Omental fat pad (tissue), 4 donors: ENCODE data around the gene IFT52. TPM values are rescaled to one million over a fixed set of nuclear protein-coding genes. Genes with fewer than 3 reads are reported as not detected.

Experiments used
- ATAC-seq: fragments of 150-250 bp; one replicate; pipeline ENCODE4 v1.9.1; 2016; ENCODE audit warnings: mild to moderate bottlenecking, moderate library complexity; ENCODE audit not compliant: low FRiP score
- DNase-seq: peaks from one replicate; pipeline ENCODE4 v3.0.0-alpha.2; 2019; ENCODE audit warnings: low spot score
- total RNA-seq, 4 donors: library from RNA; depleted of rRNA; stranded (reverse); fragments of >200 nt; gene quantifications; one replicate each; pipeline ENCODE4 v1.1.0, GENCODE V29; 2016
- TF ChIP-seq, protein P1 (sequence below), 3 donors: fragments of 450-650 bp; IDR thresholded peaks; one replicate each; pipeline ENCODE4 v1.5.1; 2016 to 2017; ENCODE audit warnings: antibody characterized with exemption in 3 of 3, mild to moderate bottlenecking in 3 of 3, moderate library complexity in 2 of 3

The IFT52 gene
- total RNA-seq, 4 donors from 2014 or later = 16.9 to 54.7 (median 19.1) TPM

GRCh38 chr20:43559147-43559987 lies 31.4 kb upstream of the IFT52 start:
- ATAC-seq = no peak
- no peak for DNase-seq
- TF ChIP-seq, protein P1, sequence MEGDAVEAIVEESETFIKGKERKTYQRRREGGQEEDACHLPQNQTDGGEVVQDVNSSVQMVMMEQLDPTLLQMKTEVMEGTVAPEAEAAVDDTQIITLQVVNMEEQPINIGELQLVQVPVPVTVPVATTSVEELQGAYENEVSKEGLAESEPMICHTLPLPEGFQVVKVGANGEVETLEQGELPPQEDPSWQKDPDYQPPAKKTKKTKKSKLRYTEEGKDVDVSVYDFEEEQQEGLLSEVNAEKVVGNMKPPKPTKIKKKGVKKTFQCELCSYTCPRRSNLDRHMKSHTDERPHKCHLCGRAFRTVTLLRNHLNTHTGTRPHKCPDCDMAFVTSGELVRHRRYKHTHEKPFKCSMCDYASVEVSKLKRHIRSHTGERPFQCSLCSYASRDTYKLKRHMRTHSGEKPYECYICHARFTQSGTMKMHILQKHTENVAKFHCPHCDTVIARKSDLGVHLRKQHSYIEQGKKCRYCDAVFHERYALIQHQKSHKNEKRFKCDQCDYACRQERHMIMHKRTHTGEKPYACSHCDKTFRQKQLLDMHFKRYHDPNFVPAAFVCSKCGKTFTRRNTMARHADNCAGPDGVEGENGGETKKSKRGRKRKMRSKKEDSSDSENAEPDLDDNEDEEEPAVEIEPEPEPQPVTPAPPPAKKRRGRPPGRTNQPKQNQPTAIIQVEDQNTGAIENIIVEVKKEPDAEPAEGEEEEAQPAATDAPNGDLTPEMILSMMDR (IDR thresholded peaks at IDR 0.05) = no peak

GRCh38 chr20:43560974-43561373 lies 29.8 kb upstream of the IFT52 start:
- TF ChIP-seq, protein P1 (IDR thresholded peaks at IDR 0.05) = no peak
- ATAC-seq (no peak), DNase-seq (no peak)

GRCh38 chr20:43563429-43563828 lies 27.3 kb upstream of the IFT52 start:
- no peak for ATAC-seq
- no peak for DNase-seq
- TF ChIP-seq, protein P1 (IDR thresholded peaks at IDR 0.05) = no peak

DNA sequence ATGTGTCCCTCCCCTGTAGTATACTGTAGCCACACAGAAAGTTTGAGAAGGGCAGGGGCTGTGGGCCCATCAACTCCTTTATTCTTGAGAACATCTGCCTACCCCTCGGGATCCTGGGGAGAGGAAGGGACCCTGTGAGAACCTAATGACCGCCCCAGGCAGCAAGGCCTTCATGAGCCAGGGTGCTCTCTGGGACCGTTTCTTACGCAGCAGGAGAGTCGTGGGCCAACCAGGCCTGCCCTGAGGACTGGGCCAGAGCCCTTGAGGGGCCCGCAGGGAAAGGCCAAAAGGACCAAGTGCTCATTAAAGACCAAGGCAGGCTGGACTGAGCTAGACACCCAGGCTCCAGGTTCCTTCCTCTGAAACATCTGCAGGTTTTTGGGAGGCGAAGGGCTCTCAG lies 26.7 kb upstream of the IFT52 start:
- TF ChIP-seq, protein P1 (IDR thresholded peaks at IDR 0.05) = no peak
- no peak for DNase-seq
- ATAC-seq = no peak

- no peak for DNase-seq
- no peak for ATAC-seq
- TF ChIP-seq, protein P1 (IDR thresholded peaks at IDR 0.05) = no peak
These were observed 26.3 kb upstream of the IFT52 start for GRCh38 chr20:43564455-43564854.

GRCh38 chr20:43564993-43565757 lies 25.6 kb upstream of the IFT52 start:
- TF ChIP-seq, protein P1 (IDR thresholded peaks at IDR 0.05) = no peak
- DNase-seq = no peak
- ATAC-seq = no peak
